Measurements from ENCODE around the gene COL4A3.

The COL4A3 gene

DNA sequence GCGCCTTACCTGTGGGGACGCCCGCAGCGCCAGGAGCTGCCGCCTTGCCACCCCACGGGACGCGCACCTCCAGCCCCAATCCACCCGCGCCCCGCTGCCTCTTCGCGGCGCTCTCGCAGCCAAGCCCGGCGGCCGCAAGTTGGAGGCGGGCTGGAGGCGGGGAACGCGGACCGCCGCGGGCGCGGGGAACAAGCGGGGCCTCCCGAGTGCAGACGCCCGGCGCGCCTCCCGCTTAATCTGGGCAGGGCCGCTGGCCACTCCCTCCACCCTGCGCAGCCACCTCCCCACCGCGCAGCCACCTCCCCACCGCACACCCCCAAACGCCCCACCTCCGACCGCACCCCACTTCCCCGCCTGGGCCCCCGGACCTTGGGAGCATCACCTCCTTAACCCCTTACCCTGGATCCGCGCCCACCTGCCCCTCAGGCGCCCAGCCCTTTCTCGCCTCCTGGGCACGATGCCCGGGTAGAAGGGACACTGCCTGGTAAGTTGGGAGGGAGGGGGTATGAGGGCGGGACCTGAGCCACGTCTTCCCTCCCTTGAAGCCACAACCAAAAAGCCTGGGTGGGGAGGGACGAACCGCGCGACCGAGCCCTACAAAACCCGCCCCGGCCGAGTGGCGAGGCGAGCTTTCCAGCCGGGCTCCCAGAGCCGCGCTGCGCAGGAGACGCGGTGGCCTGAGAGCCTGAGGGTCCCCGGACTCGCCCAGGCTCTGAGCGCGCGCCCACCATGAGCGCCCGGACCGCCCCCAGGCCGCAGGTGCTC lies at the start of gene COL4A3, which contains the start of gene COL4A4:
Gene COL4A3 (plus strand): TSS at position 627 of the 765 bp plus-strand sequence. CDS start 103 bp downstream, at position 730.
Gene COL4A4 (minus strand): TSS at position 208 of the 765 bp plus-strand sequence. CDS start 16,722 bp downstream, outside the sequence.
- peak in 4 of 56 donors; percentile 13 to 57 (median 20) for DNase-seq

DNA sequence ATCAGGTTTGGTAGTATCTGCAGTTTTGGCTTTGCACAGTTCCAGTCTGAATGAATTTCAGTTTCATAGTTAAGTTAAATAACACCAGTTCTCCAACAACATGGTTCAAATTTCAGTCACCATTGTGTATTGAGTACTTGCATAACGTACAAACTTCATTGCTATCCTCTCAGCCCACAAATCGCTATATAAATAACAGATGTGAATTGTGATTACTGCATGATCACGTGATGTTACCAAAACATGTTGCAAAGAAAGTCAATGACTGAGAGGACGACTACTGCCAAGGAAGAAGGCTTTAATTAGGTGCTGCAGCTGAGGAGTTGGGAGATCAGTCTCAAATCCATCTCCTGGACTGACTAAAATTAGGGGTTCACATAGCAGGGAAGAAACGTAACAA lies 48.7 kb upstream of the COL4A3 start:
- DNase-seq = no peak

DNA sequence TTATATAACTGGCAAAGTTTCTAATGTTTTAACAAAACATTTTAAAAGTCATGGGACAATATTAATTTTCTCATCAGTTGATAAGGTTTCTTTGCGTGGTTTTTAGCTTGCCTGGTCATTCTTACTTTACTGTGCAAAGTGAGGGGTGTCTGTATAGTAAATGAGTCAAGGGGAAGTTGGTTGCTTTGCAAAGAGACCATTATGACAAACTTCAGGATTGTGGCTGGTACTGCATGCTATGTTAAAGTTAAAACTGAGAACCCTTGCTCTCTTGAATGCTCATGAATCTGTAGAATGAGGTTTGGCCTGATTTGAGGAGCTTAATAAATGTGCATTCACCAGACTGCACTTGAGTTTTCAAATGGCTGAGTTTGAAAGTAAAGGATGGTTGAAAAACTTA lies 47.4 kb upstream of the COL4A3 start:
- no peak for DNase-seq

DNA sequence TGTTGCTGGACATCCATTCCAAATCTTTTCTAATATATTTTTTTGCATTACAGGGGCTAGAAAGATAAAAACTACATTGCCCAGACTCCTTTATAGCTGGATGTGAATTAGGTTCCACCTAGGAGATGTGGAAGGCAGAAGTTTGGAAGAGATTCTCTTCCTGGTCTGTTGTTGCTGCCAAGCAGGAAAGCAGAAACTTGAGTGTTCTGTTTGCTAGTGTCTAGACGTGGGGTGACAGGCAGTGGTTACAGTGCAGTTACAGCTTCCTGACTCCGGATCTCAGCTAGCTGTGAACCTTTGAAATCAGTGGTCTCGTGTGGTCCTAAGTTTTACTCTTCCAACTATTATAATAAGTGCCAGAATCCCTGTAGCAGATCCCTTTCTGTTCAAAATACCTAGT lies 46.6 kb upstream of the COL4A3 start:
- DNase-seq = no peak

DNA sequence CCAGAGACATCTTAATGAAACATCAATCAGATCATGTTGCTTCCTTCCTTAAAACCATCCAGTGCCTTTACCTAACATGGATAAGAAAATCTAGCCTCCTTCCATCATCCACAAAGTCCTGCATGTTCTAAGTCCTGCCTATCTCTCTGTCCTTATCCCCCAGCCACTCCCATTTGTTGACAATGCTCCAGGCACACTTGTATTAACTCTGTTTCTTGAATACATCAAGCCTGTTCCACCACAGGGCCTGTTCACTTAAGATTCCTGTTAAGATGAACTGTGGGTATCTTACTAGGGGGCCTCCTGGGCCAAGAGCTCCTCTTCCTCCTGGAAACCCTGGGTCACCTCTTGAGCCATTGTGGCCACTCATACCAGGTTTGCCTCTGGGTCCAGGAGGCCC lies 46.1 kb upstream of the COL4A3 start:
- no peak for DNase-seq

DNA sequence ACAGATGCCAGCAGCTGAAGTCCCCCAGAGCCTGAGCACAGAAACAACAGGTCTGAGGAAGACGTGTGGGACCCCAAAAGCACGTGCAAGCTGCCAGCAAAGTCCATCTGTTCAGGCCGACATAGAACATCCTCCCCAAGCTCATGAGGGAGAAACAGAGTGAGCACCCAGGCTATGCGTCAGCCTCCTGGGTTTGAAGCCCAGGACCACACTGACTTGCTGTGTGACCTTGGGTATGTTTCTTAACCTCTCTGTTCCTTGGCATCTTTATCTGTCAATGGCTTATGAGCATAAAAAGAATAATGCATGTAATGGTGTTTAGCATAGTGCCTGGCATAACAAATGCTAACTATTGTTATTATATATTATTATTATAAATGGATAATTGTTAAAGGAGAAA lies 40.7 kb upstream of the COL4A3 start:
- no peak for DNase-seq

DNA sequence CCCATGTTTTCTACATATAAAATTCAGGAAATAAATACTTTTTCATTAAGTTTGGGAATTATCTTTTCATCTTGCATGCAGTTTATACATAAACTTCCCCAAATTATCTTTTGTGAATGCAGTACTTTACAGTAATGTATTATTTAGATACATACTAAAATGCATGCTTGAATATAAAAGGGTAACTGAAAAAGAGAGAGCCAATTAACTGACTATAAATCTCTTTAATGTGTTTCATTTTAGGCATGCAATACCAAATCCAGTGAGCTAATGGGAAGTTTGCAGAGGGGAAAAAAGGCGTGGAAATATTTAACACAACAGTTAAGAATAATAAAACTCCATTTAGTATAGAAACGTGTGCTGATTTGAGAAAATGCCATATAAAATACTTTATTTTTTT lies 39.6 kb upstream of the COL4A3 start:
- no peak for DNase-seq

DNA sequence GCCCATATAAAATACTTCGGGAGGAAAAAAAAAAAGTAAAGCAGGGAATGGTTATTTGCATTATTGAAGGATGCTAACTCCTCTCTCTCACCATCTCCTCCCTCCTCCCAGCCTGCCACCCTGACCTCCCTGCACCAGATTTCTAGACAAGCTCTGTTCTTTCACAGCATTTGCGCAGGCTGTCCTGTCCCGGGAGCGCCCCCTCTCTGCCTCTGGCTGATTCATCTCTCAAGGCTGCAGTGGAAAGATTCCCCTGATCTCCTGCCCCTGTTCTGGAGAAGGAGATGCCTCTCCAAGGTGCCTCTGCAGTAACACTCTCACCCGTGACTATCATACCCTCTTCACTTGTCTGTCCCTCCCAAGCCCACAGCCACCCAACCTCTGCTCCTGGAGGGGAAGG lies 38.9 kb upstream of the COL4A3 start:
- no peak for DNase-seq

DNA sequence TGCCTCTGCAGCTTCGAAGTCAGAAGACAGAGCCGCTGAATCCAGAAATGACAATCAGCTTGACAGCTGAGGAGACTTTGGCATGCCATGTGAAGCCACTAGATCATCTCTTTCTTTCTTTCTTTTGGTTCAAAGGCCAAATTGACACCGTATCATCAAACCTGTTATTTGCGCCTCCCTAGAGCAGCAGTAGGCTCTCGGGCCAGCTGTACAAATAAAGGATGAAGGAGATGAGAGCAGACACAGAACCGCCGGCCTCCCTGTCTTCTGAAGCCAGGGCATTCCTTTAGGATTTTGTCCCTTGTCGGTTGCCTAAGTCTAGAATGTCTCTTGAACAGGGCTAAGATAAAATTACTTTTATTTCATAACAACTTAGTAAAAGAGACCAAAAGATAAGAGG lies 37.2 kb upstream of the COL4A3 start:
- DNase-seq = no peak

DNA sequence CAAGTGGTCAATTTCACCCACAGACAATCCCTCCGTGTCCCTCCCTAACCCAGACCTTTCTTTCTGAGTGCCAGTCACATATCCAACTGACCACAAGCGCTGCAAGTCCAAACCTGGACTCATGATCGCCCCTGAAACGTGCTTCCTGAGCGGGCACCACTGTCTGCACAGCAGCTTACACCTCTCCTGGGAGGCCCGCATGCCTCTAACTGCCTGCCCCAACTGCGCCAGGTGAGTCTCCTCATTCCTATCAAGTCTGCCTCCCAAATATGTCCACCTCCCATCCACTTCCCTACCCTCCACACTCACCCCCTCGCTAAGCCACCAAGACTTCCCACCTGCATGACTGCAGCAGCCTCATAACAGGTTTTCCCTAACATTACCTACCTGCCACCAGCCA lies 33.8 kb upstream of the COL4A3 start:
- no peak for DNase-seq

DNA sequence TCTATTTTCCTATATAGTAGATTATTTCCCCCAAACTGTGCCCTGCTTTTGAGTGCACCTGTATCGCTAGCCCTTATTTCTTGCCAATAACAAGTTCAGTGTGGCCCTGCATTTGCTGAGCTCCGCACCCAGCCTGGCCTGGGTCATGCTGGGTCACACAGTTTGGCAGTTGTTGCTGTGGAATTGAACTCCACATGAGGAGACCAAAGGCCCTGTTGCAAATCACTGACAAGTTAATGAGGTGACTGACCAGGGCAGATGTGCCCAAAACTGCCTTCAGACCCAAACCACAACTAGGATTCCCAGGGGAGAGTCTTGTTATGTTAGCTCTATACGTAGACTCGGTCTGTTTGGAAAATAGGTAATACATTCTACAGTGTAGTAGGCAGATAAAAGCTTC lies 31.4 kb upstream of the COL4A3 start:
- no peak for DNase-seq

DNA sequence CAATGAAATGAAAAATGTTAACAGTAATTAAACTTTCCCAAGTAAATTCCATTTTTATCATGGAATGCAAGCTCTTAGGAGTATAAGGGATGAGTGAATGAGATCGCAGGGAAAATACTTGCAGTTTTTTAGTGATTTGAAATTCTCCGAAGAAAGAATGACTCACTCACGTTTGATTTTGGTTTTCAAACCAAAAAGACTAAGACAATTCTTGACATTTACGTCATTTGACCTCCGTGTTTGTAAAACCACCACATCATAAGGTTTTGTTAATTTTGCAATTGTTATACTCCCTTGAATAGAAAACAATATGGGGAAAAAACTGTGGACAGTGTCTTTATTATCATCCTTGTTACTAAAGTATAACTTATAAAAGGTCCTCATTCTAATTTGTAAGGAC lies 29.8 kb upstream of the COL4A3 start:
- DNase-seq = no peak

DNA sequence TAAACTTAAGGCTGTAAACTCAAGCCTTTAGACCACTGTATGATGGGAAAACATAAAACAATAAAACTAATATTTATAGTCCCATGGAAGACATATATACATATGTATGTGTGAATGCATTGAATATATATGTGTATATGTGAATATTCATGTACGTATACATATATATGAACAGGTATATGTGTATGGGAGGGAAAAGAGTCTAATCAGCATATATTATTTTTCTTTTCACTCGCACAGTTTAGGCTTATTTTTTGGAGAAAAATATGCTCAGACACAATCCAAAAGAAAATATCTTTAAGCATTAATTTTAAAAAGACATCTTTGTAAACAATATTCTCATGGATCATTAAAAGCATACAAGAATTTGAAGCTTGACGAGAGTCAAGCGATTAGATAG lies 23.1 kb upstream of the COL4A3 start:
- no peak for DNase-seq

DNA sequence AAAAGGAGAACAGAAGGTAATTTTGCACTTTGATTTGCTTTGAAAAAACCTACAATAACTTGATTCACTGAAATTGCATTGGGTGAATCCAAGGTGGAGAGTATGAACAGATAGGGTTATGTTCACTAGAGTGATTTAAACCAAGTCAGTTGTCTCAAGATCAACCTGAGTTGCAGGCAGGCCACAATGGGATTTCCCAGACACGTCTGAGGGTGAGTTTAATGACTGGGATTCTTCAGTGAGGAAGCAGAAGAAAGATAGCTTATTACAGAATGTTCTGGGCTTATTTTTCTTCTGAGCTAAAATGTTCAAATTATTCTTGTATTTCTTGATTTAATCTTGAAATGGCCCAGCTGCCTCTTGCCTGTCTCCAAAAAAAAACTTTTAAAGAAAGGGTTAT lies 20.5 kb upstream of the COL4A3 start:
- DNase-seq = no peak

DNA sequence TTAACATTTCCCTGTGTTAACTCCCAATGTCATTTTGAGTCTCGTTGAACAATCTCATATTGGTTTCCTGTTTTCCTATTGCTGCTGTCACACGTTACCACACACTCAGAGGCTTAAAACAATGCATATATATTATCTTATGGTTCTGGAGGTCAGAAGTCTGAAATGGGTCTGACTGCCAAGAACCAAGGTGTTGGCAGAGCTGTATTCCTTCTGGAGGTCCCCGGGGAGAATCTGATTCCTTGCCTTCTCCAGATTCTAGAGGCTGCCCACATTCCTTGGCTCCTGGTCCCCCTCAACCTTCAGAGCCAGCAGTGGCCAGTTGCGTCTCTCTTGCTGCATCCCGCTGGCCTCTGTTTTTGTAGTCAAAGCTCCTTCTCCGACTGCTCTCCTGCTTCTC lies 18.0 kb upstream of the COL4A3 start:
- no peak for DNase-seq

DNA sequence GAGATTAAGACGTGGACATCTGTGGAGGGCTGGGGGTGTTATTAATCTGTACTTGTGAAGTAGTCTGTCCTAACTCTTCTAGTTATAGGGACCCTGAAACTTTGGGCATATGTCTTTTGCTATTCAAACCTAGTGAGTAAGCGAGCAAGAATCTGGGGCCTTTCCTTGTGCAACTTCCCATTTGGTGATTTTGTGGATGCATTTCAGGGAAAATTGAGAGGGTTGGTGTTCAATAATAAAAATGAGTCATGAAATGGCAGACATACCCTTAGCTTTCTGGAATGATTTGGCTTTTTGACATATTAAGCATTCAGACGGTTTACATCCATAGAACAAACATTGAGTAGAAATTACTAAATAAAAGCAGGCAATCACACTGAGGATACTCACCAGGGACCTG lies 17.4 kb upstream of the COL4A3 start:
- no peak for DNase-seq

DNA sequence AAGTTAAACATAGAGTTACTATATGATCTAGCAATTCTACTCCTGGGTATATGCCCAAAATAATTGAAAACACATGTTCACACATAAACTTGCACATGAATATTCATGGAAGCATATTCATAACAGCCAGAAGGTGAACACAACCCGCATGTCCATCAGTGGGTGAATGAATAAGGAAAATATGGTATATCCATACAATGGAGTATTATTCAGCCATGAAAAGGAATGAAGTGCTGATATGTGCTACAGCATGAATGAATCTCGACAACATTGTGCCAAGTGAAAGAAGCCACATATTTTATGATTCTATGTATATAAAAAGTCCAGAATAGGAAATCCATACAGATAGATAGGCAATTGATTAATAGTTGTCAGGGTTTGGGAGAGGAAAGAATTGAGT lies 16.3 kb upstream of the COL4A3 start:
- no peak for DNase-seq

DNA sequence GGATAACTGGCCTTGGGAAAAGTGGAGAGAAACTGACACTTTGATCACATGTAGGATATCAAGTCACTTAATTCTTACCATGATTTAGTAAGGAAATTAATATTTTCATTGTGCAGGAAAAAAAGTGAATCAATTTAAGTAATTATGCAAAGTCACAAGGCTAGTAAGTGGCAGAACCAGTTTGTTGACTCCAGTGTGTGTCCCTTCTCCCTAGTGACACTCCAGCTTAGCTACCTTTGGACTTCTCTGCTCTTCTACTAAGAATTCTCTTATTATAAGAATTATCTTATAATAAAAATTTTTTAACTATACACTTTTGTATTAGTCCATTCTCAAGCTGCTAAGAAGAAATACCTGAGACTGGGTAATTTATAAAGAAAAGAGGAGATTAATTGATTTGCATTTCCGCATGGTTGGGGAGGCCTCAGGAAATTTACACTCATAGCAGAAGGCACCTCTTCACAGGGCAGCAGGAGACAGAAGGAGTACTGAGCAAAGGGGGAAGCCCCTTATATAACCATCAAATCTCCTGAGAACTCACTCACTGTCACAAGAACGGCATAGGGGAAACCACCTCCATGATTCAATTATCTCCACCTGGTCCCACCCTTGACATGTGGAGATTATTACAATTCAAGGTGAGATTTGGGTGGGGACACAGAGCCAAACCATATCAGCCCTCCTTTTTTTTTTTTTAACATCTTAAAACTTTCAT lies 14.0 kb upstream of the COL4A3 start:
- DNase-seq = no peak

DNA sequence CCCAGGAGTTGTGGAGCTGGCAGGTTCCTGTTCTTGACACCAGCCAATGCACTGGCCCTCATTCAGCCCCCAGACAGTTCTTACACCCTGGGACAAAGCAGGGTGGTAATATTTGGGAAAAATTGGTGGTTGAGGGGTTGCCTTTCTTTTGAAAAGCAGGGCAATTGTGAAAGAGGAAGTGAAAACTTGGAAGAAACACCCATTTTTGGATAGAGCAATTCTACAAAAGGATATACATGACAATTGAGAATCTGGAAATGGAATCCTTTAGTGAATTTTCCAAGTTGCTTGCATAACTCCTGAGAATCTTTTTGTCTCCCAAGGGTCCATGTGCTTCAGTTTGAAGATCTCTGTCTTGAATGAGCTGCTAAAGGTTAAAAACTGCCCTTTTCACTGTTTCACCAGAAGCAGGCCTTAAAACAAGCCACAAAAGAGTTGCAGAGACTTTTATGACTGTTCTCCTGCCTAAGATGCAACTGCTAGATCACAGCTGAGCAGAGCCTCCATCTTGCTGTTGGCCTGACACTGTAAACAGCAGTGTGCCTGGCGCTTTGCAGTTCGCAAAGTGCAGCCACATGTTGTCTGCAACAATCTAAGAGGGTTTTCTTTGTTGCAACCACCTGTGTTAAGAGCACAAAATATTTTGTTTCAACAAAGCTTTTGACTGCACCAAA lies 12.2 kb upstream of the COL4A3 start:
- DNase-seq = no peak

DNA sequence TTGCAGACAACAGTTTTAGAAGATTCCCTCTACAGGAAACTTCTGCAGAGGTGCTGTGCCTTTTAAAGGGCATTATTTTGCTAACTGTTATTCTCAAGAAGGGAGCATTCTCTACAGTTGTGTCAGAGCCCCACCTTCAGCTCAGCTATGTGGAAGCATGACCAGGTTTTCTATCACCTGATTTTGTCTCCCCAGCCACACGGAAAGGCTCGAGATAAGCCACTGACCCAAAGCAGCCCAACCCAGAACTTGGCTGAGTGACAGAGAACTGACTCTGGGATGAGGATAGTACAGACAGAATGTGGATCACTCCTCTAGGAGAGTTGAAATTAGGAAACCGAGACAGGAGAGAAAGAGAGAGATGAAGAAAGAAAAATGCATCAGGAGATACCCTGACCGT lies 11.1 kb upstream of the COL4A3 start:
- DNase-seq = no peak

DNA sequence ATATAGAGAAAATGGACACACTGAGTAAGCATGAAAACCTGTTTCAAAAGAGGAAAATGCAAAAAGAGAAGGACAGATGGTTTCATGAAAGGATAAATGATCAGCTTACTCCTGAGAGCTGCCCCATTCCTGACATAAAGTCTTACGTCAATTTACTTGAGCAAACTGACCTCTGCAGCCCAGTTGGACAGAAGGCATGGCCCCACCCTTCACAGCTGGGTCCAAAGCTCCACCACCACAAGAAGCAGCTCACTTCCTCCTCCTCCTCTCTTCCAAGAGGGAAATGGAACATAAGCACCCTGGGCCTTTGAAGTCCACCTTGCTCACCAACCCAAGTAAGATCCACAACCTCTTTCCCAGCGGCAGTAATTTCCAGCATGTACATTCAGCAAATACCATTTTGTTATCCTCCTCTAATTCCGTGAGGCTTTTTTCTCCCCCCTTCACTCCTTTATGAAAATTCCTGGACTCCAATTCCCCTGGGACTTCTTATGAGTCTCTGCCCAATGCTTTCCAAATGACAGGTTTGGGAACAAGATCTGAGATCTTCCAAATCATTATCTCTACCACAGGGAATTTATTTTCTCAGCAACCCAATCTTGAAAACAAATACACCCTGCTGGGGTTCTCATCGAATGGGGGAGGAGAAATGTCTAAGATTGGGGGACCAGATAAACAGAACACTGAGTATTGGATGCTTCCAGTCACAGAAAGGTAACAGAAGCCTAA lies 10.5 kb upstream of the COL4A3 start:
- DNase-seq = no peak
